Measurements from ENCODE around the gene TMC8.

- no peak for TF ChIP-seq CTCF (IDR thresholded peaks at IDR 0.05)
- no peak for TF ChIP-seq HDAC2 (IDR thresholded peaks at IDR 0.05)
- TF ChIP-seq ZC3H11A (IDR thresholded peaks at IDR 0.05): no peak
- TF ChIP-seq POLR2A (IDR thresholded peaks at IDR 0.05; ENCODE audit: low read length): no peak
- TF ChIP-seq HMGXB4 (CRISPR knock-in tag; IDR thresholded peaks at IDR 0.05; ENCODE audit: borderline replicate concordance): no peak
- no peak for TF ChIP-seq MAFK (IDR thresholded peaks at IDR 0.05; ENCODE audit: partially characterized antibody)
- TF ChIP-seq REST (IDR thresholded peaks at IDR 0.05): no peak
- TF ChIP-seq USF2 (IDR thresholded peaks at IDR 0.05): no peak
- TF ChIP-seq, protein P1, sequence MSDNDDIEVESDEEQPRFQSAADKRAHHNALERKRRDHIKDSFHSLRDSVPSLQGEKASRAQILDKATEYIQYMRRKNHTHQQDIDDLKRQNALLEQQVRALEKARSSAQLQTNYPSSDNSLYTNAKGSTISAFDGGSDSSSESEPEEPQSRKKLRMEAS (IDR thresholded peaks at IDR 0.05): no peak
Observed at GRCh38 chr17:78126895-78127238, 3.7 kb upstream of the TMC8 start.
